Rectal smooth muscle tissue (tissue), 1 donor: Measurements from ENCODE around the gene CEP72.
A peak's percentile ranks its signal among the peaks of the same experiment; 100 is the strongest.
"Not testable (repeated sequence)": the region's sequence is repeated elsewhere in the genome, so short reads cannot be mapped to it uniquely, and the experiment has no call there.

ENCODE experiments used
- H3K27ac ChIP-seq: one replicate; pipeline ENCODE4 v1.7.0; 2013; ENCODE audit warnings: low read depth, low read length, inconsistent platforms
- H3K27me3 ChIP-seq: one replicate; pipeline ENCODE4 v1.7.0; 2013; ENCODE audit warnings: low read length; ENCODE audit not compliant: control insufficient read depth, insufficient read depth
- H3K36me3 ChIP-seq: one replicate; pipeline ENCODE4 v1.7.0; 2013; ENCODE audit warnings: low read length; ENCODE audit not compliant: control insufficient read depth, insufficient read depth
- H3K4me1 ChIP-seq: one replicate; pipeline ENCODE4 v1.7.0; 2013; ENCODE audit warnings: low read length; ENCODE audit not compliant: control insufficient read depth, insufficient read depth
- H3K4me3 ChIP-seq: one replicate; pipeline ENCODE4 v1.7.0; 2013; ENCODE audit warnings: low read length
- H3K9ac ChIP-seq: one replicate; pipeline ENCODE4 v1.7.0; 2013; ENCODE audit warnings: low read length

Gene CEP72

GRCh38 chr5:688348-689010, 76.3 kb downstream of the CEP72 start:
- not testable (repeated sequence) for H3K27me3 ChIP-seq, H3K27ac ChIP-seq, H3K9ac ChIP-seq, H3K36me3 ChIP-seq, H3K4me3 ChIP-seq, H3K4me1 ChIP-seq

- not testable (repeated sequence) for H3K27me3 ChIP-seq, H3K9ac ChIP-seq, H3K4me1 ChIP-seq, H3K36me3 ChIP-seq, H3K27ac ChIP-seq, H3K4me3 ChIP-seq
These were observed 78.2 kb downstream of the CEP72 start for GRCh38 chr5:690293-690692.

DNA sequence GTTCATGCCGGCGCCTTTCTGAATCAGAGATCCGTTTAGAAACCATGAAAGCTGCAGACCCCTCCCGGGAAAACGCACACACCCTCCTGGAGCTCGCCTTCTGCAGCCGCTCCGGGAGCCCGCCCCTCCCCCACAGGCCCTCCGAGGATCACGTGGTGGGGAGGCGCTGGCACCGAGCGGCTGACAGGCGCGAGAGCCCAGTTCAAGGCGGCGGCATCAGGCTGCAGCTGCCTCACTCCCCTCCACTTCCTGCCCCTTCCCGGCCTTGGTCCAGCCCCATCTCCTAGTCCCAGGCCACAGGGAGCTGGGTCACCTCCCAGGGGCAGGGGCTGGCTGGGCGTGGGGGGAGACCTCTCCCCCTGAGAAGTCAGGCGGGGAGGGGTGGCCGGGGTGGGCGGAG, 78.9 kb downstream of the CEP72 start:
- not testable (repeated sequence) for H3K27me3 ChIP-seq, H3K4me3 ChIP-seq, H3K9ac ChIP-seq, H3K27ac ChIP-seq, H3K4me1 ChIP-seq, H3K36me3 ChIP-seq

- Histone ChIP-seq H3K4me3 (peak overlapping the region; percentile 80), H3K9ac (peak overlapping the region; percentile 62), H3K27me3 (no peaks in the 10 kb centered on the region), H3K27ac (peak overlapping the region; percentile 40), H3K36me3 (no peaks in the 10 kb centered on the region), H3K4me1 (no peaks in the 10 kb centered on the region)
These were observed 79.8 kb downstream of the CEP72 start for GRCh38 chr5:691817-692528.

- H3K27ac ChIP-seq: peak overlapping the region; percentile 70
- H3K9ac ChIP-seq: peak overlapping the region; percentile 62
These were observed 80.4 kb downstream of the CEP72 start for GRCh38 chr5:692529-693041.

GRCh38 chr5:693271-694041, 81.3 kb downstream of the CEP72 start, which contains the start of gene TPPP:
Gene TPPP (minus strand): TSS chr5:693352. CDS start chr5:678060, 15,292 bp downstream.
- H3K4me1 ChIP-seq, H3K36me3 ChIP-seq, H3K27me3 ChIP-seq: not testable (repeated sequence)
- H3K9ac ChIP-seq: peak within 1 kb of the TSS; percentile 62
- H3K4me3 ChIP-seq: peak within 1 kb of the TSS; percentile 80
- peak within 1 kb of the TSS; percentile 81 for H3K27ac ChIP-seq

More at GRCh38 chr5:692529-693041, 80.4 kb downstream of the CEP72 start:
- not testable (repeated sequence) for H3K36me3 ChIP-seq, H3K27me3 ChIP-seq, H3K4me1 ChIP-seq
- H3K4me3 ChIP-seq: peak overlapping the region; percentile 80

GRCh38 chr5:694042-694431, 81.9 kb downstream of the CEP72 start:
- H3K36me3 ChIP-seq, H3K9ac ChIP-seq, H3K4me1 ChIP-seq, H3K27me3 ChIP-seq, H3K27ac ChIP-seq: not testable (repeated sequence)
- H3K4me3 ChIP-seq: peak overlapping the region; percentile 55

DNA sequence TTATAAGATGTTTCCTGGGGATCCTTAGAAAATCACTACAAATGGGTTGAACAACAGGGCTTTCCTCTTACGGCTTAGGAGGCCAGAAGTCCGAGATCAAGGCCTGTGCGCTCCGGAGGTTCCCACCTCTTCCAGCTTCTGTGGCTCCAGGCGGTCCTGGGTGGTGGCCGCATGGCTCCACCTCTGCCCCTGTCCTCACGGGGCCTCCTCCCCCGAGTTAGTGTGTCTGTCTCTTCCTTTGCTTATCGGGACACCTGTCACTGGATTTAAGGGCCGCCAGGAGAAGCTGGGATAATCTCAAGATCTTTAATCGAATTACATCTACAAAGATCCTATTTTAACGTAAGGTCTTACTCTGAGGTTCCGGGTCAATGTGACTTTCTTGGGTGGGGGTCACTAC, 83.3 kb downstream of the CEP72 start:
- H3K36me3 ChIP-seq, H3K27ac ChIP-seq, H3K27me3 ChIP-seq, H3K9ac ChIP-seq, H3K4me1 ChIP-seq, H3K4me3 ChIP-seq: not testable (repeated sequence)

DNA sequence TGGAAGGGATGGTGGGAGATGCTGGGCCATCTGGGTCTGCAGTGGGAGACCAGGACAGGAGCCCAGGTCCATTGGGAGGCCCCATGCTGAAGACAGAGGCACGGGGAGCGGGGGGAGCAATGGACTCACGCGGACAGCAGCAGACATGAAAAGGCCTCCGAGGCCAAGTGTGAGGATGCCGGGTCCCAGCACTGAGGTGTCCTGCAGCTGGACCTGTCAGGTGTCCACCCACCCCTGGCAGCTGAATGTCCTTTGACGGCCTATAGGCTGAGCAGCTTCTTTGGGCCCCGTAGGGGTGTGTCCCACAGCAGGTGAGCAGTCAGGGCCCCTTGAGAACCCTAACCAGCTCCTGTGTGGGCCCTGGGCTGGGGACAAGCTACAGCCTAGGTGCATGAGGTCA, 84.1 kb downstream of the CEP72 start:
- H3K27ac ChIP-seq, H3K27me3 ChIP-seq, H3K4me3 ChIP-seq, H3K4me1 ChIP-seq, H3K9ac ChIP-seq, H3K36me3 ChIP-seq: not testable (repeated sequence)

GRCh38 chr5:696753-697702, 84.9 kb downstream of the CEP72 start:
- H3K4me3 ChIP-seq, H3K4me1 ChIP-seq, H3K27me3 ChIP-seq, H3K27ac ChIP-seq, H3K36me3 ChIP-seq, H3K9ac ChIP-seq: not testable (repeated sequence)
